DND-41 (cell line): ENCODE results near the gene SEMA5A.

ENCODE experiments used
- CTCF ChIP-seq: IDR thresholded peaks from 2 replicates; pipeline ENCODE4 v1.5.1; 2012; ENCODE audit warnings: borderline replicate concordance, low read length, moderate library complexity, mild to moderate bottlenecking; ENCODE audit not compliant: poor library complexity, severe bottlenecking; ENCODE audit errors: extremely low read depth
- EZH2 ChIP-seq: IDR thresholded peaks from 3 replicates; pipeline ENCODE4 v1.6.1; 2012; ENCODE audit warnings: borderline replicate concordance, low read depth, mild to moderate bottlenecking, moderate library complexity, low read length, inconsistent platforms; ENCODE audit not compliant: severe bottlenecking

- no peak for TF ChIP-seq CTCF
- no peak for TF ChIP-seq EZH2
These were observed 79.2 kb downstream of the SEMA5A start for GRCh38 chr5:9466697-9467096.
